Adipocyte (in vitro differentiated cells): ENCODE data around the gene ANGPTL2.
"Not testable (repeated sequence)": the region's sequence is repeated elsewhere in the genome, so short reads cannot be mapped to it uniquely, and the experiment has no call there.

Experiments used
- DNase-seq: peaks from one replicate; pipeline ENCODE4 v3.0.0-alpha.2; 2015; ENCODE audit warnings: low read depth
- H3K27me3 ChIP-seq: replicated peaks from 2 replicates; pipeline ENCODE4 v1.7.0; 2013; ENCODE audit warnings: mild to moderate bottlenecking, low read length, moderate library complexity; ENCODE audit not compliant: control insufficient read depth, insufficient read depth
- H3K36me3 ChIP-seq: 2 replicates; pipeline ENCODE4 v1.7.0; 2013; ENCODE audit warnings: low read length, mild to moderate bottlenecking, moderate library complexity; ENCODE audit not compliant: control insufficient read depth, insufficient read depth, severe bottlenecking
- H3K4me1 ChIP-seq: 2 replicates; pipeline ENCODE4 v1.7.0; 2013; ENCODE audit warnings: mild to moderate bottlenecking, low read length, moderate library complexity; ENCODE audit not compliant: control insufficient read depth, insufficient read depth
- H3K4me3 ChIP-seq: 2 replicates; pipeline ENCODE4 v1.7.0; 2013; ENCODE audit warnings: mild to moderate bottlenecking, low read length, moderate library complexity
- H3K9ac ChIP-seq: 2 replicates; pipeline ENCODE4 v1.7.0; 2013; ENCODE audit warnings: mild to moderate bottlenecking, low read length, moderate library complexity
- H3K9me3 ChIP-seq: 2 replicates; pipeline ENCODE4 v1.7.0; 2013; ENCODE audit warnings: mild to moderate bottlenecking, low read length, moderate library complexity; ENCODE audit not compliant: control insufficient read depth

ANGPTL2 gene, protein sequence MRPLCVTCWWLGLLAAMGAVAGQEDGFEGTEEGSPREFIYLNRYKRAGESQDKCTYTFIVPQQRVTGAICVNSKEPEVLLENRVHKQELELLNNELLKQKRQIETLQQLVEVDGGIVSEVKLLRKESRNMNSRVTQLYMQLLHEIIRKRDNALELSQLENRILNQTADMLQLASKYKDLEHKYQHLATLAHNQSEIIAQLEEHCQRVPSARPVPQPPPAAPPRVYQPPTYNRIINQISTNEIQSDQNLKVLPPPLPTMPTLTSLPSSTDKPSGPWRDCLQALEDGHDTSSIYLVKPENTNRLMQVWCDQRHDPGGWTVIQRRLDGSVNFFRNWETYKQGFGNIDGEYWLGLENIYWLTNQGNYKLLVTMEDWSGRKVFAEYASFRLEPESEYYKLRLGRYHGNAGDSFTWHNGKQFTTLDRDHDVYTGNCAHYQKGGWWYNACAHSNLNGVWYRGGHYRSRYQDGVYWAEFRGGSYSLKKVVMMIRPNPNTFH

DNA sequence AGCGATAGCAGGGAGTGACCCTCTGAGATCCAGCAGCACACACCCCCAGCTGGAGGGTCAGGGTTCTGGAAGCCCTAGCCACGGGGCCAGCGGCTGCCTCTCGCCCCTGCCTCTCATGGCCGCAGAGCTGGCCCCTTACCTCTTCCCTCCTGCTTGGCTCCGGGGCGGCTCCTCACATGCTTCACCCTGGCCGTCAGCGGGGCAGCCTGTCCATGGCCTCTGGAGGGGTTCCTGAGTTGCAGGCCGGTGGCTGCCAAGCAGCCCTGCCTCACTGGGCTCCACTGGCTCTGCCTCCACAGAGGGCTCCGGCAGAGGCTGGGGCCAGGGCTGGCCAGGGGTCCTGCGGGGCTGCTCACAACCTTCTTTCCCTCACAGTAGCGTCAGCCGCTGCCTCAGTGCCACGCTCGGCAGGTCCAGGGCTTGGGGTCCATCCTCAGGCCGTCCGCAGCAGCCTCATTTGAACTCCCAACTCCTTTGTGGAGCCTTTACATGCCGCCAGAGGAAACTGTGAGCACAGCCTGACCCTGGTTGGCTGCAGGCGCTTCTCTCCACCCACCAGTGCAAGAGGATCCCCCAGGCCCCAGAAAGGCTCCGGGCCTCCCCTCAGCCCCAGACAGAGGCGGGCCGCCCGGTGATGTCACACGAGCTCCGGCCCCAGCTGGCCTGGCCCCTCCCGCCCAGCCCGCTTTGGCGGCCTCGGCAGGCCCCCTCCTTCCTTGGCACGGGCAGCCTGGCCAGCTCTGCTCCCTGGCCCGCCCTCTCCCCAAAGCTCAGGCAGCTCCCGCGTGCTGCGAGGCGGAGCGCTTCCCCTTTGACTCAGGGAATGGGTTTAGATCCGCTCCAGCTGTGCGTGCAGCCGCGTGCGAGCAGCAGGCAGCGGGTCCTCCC lies at the start of gene ANGPTL2:
Gene ANGPTL2 (minus strand): TSS at position 460 of the 888 bp plus-strand sequence. CDS start 13,904 bp downstream, outside the sequence.
- Histone ChIP-seq H3K36me3 (peaks cover 18% of the 10 kb centered on the region), H3K4me3 (peak within 1 kb of the TSS; percentile 96), H3K27me3 (no peaks in the 10 kb centered on the region), H3K4me1 (peaks cover 43% of the 10 kb centered on the region), H3K9me3 (no peaks in the 10 kb centered on the region), H3K9ac (peak within 1 kb of the TSS; percentile 98)
- peak; percentile 98 for DNase-seq

DNA sequence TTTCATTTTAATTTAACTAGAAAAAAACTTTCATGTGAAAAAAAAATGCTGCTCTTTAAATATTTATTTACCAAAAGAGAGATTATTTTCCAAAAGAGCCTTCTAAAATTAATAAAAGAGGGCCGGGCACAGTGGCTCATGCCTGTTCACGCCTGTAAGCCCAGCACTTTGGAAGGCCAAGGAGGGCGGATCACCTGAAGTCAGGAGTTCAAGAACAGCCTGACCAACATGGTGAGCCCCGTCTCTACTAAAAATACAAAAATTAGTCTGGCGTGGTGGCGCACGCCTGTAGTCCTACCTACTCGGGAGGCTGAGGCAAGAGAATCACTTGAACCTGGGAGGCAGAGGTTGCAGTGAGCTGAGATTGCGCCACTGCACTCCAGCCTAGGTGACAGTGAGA lies 48.9 kb upstream of the ANGPTL2 start:
- H3K9me3 ChIP-seq, H3K27me3 ChIP-seq, DNase-seq, H3K4me3 ChIP-seq, H3K36me3 ChIP-seq, H3K9ac ChIP-seq: not testable (repeated sequence)
- peaks cover 29% of the 10 kb centered on the region for H3K4me1 ChIP-seq

DNA sequence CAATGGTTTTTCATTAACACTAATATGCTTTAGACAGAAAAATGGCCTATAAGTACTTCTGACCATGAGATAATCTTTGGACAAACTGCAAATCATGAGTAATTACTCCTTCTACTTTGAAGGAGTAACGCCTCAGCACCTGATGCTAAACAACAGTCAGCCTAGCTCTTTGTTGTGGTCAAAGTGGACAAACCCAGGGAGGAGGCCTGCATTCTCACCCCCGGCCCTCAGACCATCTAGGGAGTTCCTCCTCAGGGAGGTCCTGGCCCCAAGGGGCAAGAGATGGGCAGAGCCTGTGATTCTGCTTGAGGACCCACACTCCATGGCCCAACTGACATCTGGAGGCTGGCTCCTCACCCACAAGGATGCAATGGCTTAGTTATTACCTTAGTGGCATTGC lies 48.2 kb upstream of the ANGPTL2 start:
- no peak for DNase-seq

DNA sequence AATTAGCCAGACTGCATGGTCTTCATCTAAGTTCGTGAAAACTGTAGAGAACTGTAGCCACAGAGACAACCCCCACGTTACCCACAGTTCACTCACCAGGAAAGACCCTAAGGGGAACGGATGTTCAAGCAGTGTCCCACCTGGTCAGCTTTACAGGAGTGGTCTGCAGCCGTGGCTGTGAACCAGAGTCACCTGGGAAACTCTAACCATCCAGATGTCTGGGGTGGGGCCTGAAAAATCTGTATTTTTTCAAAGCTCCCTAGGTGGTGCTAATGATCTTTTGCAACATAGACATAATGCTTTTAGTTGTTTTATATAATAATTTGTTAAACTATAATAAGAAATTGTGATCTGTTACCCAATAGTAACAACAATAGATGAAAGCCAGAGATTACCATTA lies 47.7 kb upstream of the ANGPTL2 start:
- Histone ChIP-seq H3K9ac (no peak overlapping the region), H3K36me3 (no peaks in the 10 kb centered on the region), H3K27me3 (no peaks in the 10 kb centered on the region), H3K4me3 (no peak overlapping the region), H3K9me3 (no peaks in the 10 kb centered on the region), H3K4me1 (peaks cover 16% of the 10 kb centered on the region)
- no peak for DNase-seq

More for the DNA sequence above, 48.2 kb upstream of the ANGPTL2 start:
- no peaks in the 10 kb centered on the region for H3K9me3 ChIP-seq
- no peak overlapping the region for H3K4me3 ChIP-seq
- no peaks in the 10 kb centered on the region for H3K27me3 ChIP-seq
- no peak overlapping the region for H3K9ac ChIP-seq
- peaks cover 22% of the 10 kb centered on the region for H3K4me1 ChIP-seq
- no peaks in the 10 kb centered on the region for H3K36me3 ChIP-seq

DNA sequence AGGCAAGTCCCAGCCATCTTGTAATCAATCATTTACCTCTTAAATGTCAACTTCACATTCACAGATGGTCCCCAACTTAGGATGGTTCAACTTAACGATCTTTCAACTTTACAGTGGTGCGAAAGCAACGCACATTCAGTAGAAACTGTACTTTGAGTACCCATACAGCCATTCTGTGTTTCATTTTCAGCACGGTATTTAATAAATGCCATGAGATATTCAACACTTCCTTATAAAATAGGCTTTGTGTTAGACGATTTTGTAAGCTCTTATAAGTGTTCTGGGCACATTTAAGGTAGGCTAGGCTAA lies 47.1 kb upstream of the ANGPTL2 start:
- no peaks in the 10 kb centered on the region for H3K36me3 ChIP-seq
- H3K4me3 ChIP-seq, result no peak overlapping the region
- no peaks in the 10 kb centered on the region for H3K9me3 ChIP-seq
- H3K4me1 ChIP-seq, result peaks cover 14% of the 10 kb centered on the region
- H3K27me3 ChIP-seq, result no peaks in the 10 kb centered on the region
- H3K9ac ChIP-seq, result no peak overlapping the region
- DNase-seq, result no peak

DNA sequence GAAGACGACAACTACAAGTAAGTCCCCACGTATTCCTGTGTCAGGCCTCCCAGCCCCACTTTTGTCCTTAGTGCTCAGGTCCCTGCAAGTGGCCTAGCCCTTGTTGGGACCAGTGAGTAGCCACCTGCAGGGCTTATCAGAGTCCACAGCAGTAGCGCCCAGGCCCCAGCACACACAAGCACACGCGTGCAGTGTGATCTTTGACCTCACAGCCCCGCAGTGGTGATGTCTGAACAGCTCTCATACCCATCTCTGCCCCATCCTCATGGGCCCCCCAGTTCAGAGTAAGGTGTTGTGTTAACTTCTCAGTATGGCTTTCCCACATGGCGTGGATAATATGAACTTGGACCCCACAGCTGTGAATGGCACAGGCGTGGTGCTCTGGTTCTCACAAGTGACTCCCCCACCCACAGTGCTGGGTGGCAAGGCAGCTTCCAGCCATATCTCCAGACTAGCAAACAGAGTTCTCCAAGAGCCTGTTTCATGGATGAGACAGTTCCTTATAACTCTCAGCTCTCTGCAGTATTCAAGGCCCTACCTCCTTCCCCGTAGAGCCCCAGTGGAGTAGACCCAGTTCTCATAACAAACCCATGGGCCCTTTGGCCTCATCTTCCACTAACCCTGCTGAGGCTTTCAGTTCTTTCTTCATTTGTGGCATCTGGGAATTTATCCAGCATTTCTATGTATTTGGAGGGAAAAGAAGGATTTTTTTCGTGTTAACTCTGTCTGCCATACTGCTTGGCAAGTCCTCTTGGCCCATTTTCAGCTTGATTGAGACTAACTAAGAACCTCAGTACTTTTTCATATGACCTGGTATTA lies 46.5 kb upstream of the ANGPTL2 start:
- no peak for DNase-seq
- Histone ChIP-seq H3K4me3 (no peak overlapping the region), H3K27me3 (no peaks in the 10 kb centered on the region), H3K4me1 (peaks cover 10% of the 10 kb centered on the region), H3K9ac (no peak overlapping the region), H3K9me3 (no peaks in the 10 kb centered on the region), H3K36me3 (no peaks in the 10 kb centered on the region)

DNA sequence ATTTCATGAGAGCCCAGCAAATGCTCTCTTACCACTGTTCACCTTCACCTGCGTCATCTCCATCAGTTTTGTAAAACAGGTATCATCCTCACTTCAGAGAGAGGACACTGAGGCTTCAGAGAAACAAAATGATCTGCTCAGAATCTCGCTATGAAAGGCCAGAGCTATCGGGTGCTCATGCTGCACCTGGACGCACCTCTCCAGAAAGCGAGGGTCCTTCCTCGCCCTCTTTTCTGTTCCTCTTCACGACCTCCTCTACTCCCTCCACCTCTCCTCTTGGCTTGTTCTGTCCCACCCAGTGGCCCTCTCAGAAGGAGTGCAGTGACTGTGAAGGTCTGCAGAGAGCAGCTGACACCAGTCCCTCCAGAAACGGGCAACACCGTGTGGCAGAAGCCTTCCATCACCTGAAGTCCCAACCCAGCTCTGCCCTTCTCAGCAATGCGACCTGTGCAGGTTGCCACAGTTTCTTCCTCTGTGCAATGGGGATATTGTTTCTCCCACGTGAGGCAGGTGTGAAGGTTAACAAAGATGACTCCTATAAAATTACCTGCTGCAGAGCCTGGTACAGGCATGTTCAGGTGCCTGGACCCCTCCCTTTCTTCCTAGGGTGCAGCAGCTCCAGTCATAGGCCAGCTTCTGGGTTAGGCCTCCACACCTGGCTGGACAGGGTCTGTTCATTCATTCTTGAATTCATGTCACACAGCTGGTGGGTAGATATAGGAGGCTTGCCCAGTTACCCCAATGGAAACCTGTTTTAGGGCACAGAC lies 45.3 kb upstream of the ANGPTL2 start:
- Histone ChIP-seq H3K4me1 (peaks cover 21% of the 10 kb centered on the region), H3K36me3 (no peaks in the 10 kb centered on the region), H3K9me3 (no peaks in the 10 kb centered on the region), H3K4me3 (no peak overlapping the region), H3K9ac (no peak overlapping the region), H3K27me3 (no peaks in the 10 kb centered on the region)
- DNase-seq, result no peak

DNA sequence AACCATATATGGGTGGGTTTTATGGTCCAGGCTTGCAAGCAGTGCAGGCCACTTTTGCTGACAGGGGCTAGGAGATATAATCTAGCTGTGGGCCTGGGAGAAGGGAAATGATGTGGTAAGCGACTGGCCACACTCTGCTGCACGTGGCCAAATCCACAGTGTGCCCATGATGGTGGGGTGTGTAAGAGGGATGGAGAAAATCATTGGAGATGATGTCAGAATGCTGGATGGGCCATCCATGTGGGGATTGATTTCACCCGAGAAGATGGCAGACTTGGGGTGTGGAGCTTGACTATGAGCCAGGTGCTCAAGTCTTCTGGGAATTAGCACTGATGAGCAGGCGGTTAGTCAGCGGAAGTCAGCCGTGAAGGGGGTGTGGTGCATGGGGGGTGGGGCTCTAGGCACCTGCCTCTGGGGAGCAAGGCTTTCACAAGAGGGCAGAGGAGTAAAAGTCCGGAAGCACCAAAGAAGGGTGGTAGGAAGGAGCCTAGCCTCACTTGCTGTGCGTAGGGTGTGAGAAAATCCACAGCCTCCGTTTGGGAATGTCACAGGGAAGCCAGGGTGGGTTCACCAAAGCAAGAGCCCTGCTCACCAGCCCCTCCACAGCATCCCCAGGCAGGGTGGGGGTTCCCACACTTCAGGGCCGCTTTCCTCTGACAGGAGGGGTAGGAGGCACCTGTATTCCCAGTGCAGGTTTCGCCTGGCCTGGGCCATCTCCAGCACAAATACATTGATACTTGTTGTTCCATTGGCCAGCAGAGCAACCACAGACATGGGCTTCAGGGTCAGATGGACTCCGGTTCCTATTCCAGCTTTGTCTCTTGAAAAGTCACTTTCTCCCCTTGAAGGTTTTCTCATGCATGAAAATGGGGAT lies 44.5 kb upstream of the ANGPTL2 start:
- no peak overlapping the region for H3K4me3 ChIP-seq
- H3K27me3 ChIP-seq, result no peaks in the 10 kb centered on the region
- peaks cover 22% of the 10 kb centered on the region for H3K4me1 ChIP-seq
- H3K36me3 ChIP-seq, result no peaks in the 10 kb centered on the region
- no peak overlapping the region for H3K9ac ChIP-seq
- no peaks in the 10 kb centered on the region for H3K9me3 ChIP-seq
- no peak for DNase-seq

DNA sequence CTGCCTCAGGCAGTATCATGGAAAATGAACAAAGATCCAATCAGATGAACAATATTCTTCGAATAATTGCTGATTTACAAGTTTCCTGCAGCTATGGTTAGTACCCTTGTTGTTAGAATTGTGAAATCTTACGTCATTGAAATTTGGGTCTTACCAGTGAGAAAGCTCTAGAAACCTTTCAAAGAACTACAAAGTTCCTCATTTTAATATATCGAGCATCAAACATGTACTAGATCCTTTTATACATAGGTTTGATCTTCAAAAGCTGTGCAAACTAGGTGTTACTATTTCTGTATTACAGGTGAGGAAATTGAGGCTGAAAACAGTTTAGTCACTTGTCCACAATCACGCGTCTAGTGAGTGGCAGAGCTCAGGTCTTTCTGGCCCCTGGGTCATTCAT lies 43.7 kb upstream of the ANGPTL2 start:
- DNase-seq, result no peak

DNA sequence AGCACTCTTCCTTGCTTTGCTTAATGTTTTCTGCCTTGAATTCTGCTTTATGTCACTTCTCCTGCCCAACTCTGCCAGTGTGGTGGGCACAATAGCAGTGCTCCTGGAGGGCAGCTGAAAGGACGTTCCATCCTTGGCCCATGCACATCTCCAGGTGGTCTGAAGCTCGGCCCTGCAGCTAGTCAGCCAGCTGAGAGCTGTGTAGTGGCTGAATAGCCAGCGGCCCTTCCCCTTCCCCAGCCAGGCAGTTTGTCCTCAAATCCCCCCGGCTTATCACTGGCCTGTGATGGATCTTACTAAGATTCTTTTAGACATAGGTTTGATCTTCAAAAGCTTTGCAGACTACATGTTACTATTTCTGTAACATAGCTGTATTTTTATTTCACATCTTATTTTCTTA lies 42.7 kb upstream of the ANGPTL2 start:
- no peaks in the 10 kb centered on the region for H3K27me3 ChIP-seq
- no peak overlapping the region for H3K4me3 ChIP-seq
- peaks cover 22% of the 10 kb centered on the region for H3K4me1 ChIP-seq
- H3K9ac ChIP-seq, result no peak overlapping the region
- DNase-seq, result no peak
- H3K9me3 ChIP-seq, result no peaks in the 10 kb centered on the region
- no peaks in the 10 kb centered on the region for H3K36me3 ChIP-seq

More for the DNA sequence above, 43.7 kb upstream of the ANGPTL2 start:
- Histone ChIP-seq H3K36me3 (no peaks in the 10 kb centered on the region), H3K4me1 (peaks cover 22% of the 10 kb centered on the region), H3K4me3 (no peak overlapping the region), H3K27me3 (no peaks in the 10 kb centered on the region), H3K9me3 (no peaks in the 10 kb centered on the region), H3K9ac (no peak overlapping the region)
